ENCODE results near the gene ENTPD3.

DNA sequence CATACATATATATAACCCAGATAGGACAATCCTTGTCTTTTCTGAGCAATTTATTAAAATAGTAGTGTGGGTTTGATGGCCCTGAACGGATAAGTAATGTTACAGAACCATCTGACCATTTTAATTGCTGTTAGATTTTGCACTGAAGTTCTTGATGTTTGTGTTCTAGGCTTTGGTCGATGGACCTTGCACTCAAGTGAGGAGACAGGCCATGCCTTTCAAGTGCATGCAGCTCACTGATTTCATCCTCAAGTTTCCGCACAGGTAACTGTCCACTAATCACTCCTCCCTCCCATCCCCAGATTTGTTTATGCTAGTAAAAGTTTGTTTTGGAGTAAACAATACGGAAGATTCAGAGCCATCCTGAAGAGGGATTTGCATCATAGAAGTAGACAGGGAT lies 71.5 kb downstream of the ENTPD3 start:
- TF ChIP-seq CTCF (conservative IDR thresholded peaks at IDR 0.05; ENCODE audit: low read length) (no peak), EZH2phosphoT487 (IDR thresholded peaks at IDR 0.05; ENCODE audit: borderline replicate concordance, low read depth, low read length) (no peak)

All from OCI-LY7 (cell line).